HG02938 (cell line): ENCODE data around the gene TTC13.
"Not testable (repeated sequence)": the region's sequence is repeated elsewhere in the genome, so short reads cannot be mapped to it uniquely, and the experiment has no call there.

ENCODE experiments used
- ATAC-seq: cut with Tn5 transposase; IDR thresholded peaks from one replicate; pipeline ENCODE4 v1.9.1; 2021; ENCODE audit warnings: mild to moderate bottlenecking, moderate library complexity; ENCODE audit not compliant: unreplicated experiment

The TTC13 gene

GRCh38 chr1:230992100-230992774 is 13.6 kb upstream of the TTC13 start:
- no peak for ATAC-seq

- no peak for ATAC-seq
Measured at GRCh38 chr1:230987448-230987847, 8.8 kb upstream of the TTC13 start.

DNA sequence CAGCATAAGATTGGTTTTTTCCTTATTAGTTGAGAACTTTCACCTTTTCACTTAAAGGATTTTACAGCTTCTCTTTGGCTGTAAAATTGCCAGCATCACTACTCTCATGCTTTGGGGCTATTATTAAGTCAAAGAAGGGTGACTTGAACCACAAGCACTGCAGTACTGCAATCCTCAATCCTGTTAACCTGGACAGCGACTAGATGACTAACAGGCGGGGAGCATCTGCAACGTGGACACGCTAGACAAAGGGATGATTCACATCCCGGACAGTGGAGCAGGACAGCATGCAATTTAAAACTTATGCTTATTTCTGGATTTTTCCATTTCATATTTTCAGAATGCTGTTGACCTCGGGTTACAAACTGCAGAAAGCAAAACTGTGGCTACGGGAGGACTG is 8.3 kb upstream of the TTC13 start:
- no peak for ATAC-seq

DNA sequence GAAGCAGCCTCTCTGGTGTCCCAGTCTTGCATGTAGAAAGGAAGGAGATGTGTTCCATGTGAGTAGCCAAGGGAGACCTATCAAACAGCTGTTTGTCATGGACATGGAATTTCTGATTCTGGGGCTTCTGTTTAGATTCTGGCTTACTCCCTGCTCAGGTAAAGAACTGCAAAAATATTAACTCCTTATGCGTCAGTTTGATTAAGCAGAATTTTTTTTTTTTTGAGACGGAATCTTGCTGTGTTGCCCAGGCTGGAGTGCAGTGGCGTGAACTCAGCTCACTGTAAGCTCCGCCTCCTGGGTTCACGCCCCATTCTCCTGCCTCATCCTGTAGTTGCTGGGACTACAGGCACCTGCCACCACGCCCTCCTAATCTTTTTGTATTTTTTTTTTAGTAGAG is 7.0 kb upstream of the TTC13 start:
- no peak for ATAC-seq

DNA sequence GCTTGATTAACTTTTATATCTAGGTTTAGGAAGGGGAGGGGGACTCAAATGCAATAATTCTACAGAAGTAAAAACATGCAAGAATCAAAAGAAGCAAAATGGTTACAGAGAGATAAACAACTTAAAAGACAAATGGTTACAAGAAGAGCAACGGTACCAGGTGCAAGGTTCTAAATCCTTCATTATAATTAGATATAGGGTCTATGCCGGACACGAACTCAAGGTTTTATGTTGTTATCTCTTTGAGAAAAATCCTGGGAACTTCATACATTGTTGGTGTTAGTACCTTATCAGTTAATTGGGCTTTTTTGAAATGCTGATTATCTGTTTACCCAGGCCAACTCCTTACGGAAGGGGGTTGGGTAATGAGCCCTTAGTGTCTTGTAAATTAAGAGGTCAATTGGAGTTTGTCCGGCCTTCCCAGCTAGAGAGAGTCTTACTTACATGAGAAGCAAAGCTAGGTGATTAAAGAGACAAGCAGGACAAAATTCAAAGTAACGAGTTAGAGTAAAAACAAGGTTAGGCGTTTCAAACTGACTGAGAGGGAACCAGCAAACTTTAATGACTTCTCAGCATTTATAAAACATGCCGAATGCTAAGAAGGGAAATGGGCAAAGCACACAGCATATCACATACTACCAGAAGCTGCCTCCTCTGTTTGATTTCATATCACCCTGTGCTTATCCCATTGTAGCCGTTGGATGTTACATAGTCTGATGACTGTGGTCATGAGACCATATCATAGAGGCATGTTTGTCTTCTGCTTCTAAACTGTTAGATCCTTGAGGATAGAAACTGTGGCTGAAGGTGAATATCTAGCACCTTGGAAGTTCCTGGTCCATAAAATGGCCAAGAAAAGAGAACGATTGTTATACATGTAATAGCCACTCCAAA is 6.2 kb upstream of the TTC13 start:
- not testable (repeated sequence) for ATAC-seq

- no peak for ATAC-seq
Measured at GRCh38 chr1:230983811-230984210, 5.2 kb upstream of the TTC13 start.

- no peak for ATAC-seq
Measured at GRCh38 chr1:230982696-230983095, 4.0 kb upstream of the TTC13 start.

- ATAC-seq, result no peak
Measured at GRCh38 chr1:230979952-230980351, 1.3 kb upstream of the TTC13 start.

DNA sequence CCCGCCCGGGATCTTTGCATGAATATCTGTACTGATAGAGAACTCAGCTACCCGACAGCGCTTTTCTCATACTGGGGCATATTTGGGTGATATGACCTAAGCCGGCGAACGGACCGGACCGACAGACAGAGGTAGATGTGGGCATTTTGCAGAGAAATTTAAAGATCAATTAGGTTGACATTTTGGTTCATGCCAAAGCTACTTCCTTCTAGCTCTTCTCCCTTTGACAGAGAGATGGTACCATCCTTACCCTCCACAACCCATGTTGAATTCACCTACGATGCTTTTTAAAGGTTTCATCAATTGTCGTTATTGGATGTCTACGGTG is 692 bp upstream of the TTC13 start:
- no peak for ATAC-seq

GRCh38 chr1:230977761-230978490 is 735 bp downstream of the TTC13 start:
- ATAC-seq, result peak; percentile 5

DNA sequence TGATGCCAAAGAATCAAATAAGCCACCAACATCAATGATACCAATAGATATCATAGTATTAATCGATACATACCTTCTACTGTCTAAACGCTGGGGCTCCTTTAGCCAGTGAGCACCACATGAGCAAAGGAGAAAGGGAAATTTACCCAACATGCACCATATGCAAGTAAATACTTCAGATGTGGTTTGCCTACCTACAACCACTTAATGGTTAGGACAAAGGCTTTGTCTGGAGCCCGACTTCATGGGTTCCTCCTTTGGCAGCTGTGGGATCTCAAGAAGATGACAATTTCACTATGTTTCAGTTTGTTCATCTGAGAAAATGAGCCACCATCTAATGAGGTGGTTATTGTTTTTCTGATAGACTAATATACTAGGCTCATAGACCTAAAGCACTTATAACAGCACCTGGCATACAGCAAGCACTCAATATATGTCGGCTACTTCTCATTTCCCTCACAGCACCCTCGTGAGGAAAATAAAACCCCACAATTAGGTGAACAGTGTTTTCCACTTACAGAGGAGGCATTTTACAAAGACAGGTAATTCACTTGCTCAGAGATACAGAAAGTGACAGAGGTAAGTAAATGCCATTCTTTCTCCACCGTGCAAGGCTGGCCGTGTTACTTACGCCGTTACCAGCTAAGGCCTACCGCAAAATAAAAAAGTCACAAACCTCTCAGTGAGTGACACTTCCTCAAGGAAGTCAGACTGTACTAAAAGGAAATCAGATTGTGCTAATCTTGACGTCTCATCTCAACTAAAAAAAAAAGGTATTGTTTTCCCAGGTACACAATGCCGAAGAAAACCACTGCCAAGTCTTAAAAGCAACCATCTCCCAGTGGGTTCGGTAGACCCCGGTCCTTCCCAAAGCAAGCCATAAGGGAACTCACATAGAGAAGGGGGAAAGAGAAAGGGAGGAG is 1.6 kb downstream of the TTC13 start:
- ATAC-seq, result no peak

DNA sequence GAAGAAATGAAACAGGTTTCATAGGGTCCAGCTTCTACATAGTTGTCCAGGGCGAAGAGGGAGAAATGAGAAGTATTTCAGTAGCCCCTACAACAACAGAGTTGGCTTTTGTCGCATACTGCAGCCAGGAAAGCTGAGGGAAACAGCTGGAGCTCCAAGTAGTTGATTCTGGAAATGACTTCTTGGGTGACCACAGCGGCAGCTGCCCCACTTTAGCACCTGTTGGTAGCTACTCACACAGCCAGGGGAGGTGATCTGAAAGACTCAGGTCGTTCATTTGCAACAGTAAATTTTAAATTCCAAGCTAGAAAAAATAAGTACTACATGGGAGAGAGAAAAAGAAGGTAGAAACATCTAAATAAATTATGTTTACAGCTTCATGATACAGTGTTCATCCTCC is 2.3 kb downstream of the TTC13 start:
- no peak for ATAC-seq

GRCh38 chr1:230975636-230976035 is 3.0 kb downstream of the TTC13 start:
- ATAC-seq, result no peak

DNA sequence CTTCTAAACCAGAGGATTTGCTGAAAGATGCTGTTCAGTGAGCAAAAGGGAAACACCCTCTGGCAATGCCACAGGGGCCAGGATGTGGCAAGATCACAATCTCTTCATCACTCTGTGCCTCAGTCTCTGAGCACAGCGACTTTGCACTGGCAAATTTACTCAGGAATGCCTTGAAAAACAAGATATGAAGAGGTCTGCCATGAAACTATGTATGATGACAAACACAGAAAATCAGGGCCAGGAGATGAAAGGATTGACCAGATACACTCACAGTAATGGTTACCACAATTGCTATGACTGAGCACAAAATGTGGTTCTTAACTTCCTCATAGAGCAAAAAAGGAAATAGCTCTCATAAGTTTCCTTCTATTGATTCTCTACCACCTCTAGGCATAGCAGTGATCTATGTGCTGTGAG is 5.8 kb downstream of the TTC13 start:
- peak; percentile 88 for ATAC-seq

DNA sequence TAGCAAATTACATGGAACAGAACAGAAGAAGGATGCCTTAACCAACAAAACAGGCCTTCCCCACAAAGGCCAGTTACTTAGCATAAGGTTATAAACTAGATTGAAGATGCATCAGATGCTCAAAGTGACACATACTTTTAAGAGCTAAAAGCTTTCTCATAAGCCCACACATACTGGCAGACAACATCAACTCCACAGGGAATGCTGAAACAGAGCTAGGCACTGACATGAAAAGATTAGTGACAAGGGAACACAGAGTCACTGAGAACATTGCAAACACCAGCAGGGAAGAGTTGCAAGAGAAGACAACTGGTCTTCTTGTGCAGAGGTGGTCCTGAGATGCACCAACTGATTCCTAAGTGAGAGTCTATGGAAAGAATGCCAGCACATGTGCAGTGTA is 6.9 kb downstream of the TTC13 start:
- ATAC-seq, result no peak

DNA sequence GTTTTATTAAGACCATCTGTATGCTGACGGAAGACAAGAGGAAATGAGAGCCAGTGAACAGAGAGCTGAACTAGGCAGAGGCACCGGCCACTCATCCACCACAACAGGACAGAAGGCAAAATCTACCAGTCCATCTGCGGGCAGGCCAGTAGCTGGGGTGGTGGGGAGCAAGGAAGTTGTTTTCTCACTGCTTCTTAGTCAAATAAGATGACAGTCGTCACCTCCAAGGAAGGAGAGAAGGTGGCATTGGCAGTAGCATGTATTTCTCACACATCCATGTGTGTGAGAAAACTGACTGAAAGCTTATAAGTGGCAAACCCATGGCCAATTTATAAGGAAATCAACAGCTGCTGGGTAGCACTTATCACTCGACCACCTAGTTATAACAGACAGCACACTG is 8.2 kb downstream of the TTC13 start:
- ATAC-seq, result no peak

DNA sequence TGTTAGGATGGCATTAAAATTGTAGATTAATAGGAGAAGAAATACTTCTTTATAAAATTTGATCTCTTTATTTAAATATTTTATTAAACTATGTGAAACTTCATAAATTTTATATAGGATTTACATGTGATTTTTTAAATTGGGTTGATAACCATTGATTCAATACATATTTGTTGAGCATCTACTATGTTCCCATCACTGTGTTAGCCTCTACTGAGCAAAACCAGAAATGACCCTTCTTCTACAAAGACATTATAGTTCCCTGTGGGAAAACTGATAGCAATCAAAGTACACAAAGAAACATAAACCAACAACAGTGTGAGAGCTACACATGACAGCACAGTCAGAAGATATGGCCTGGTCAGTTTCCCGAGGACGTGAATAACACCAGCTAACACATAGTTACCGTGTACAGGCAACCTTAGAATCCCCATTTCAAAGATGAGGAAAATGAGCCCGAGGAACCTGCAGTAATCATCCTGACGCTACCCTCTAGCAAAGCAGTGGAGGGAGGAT is 12.2 kb downstream of the TTC13 start:
- ATAC-seq, result no peak

- no peak for ATAC-seq
Measured at GRCh38 chr1:230965535-230965934, 13.1 kb downstream of the TTC13 start.

- ATAC-seq, result no peak
Measured at GRCh38 chr1:230964896-230965295, 13.8 kb downstream of the TTC13 start.

- no peak for ATAC-seq
Measured at GRCh38 chr1:230958370-230958769, 20.3 kb downstream of the TTC13 start.
